Measurements from ENCODE around the gene FUS. TPM values are rescaled to one million over a fixed set of nuclear protein-coding genes. Genes with fewer than 3 reads are reported as not detected.
A peak's percentile ranks its signal among the peaks of the same experiment; 100 is the strongest.
"Not testable (repeated sequence)": the region's sequence is repeated elsewhere in the genome, so short reads cannot be mapped to it uniquely, and the experiment has no call there.

The FUS gene
- total and polyA plus RNA-seq, 9 of the 15 experiments (the other 6 are each of a cell fraction or from before 2014, with no cell fraction given), result 43.9 to 575 (median 87.2) TPM

GRCh38 chr16:31136822-31137499 is 43.0 kb upstream of the FUS start:
- 69% methylated on average over 20 of the region's 20 CpGs for WGBS (ENCODE audit: insufficient coverage, low coverage, missing lambda C conversion rate)
- DNase-seq (ENCODE audit: extremely low read depth in 1 of 4, low spot score in 3 of 4); ATAC-seq; H3K27ac ChIP-seq (ENCODE audit: extremely low read depth, low read depth, low read length); H3K9ac ChIP-seq (ENCODE audit: insufficient read depth in 1 of 2, low read depth in 2 of 2, low read length in 2 of 2); BruUV-seq (replicated peaks); H3K79me2 ChIP-seq (ENCODE audit: control insufficient read depth, insufficient read depth, low read length); H3K4me3 ChIP-seq; H3K27me3 ChIP-seq (ENCODE audit: control insufficient read depth in 2 of 2, insufficient read depth in 2 of 2, low read length in 2 of 2); H2AFZ ChIP-seq (ENCODE audit: low read depth, low read length); H3K9me1 ChIP-seq (ENCODE audit: control insufficient read depth, insufficient read depth, low read length); H4K20me1 ChIP-seq (replicated peaks; ENCODE audit: control insufficient read depth, insufficient read depth, low read length); intact Hi-C loops (cut with micrococcal nuclease); CTCF ChIA-PET (ENCODE audit: low intra/inter-chr PET ratio); in situ Hi-C loops (cut with MboI); H3K9me3 ChIP-seq (replicated peaks; ENCODE audit: control insufficient read depth, insufficient read depth, low read depth, low read length); H3K4me2 ChIP-seq (ENCODE audit: insufficient read depth, low read length); FAIRE-seq; H3K36me3 ChIP-seq (ENCODE audit: control insufficient read depth, insufficient read depth, low read length): not testable (repeated sequence)
- POLR2A ChIA-PET, result interaction anchor here (0.6 to 4.2 kb wide), 4 partner anchors 14 to 160 kb away, joined by 3 to 23 read pairs (median 4); partner anchors contain the start of gene FUS
- H3K4me1 ChIP-seq (replicated peaks in 1 of 2; ENCODE audit: control insufficient read depth in 2 of 2, insufficient read depth in 2 of 2, low read length in 2 of 2), result peaks cover 39 to 80% of the 10 kb centered on the region in 2 experiments

- H2AFZ ChIP-seq (ENCODE audit: low read depth, low read length), result no peak overlapping the region
- no peak overlapping the region for H3K4me3 ChIP-seq
- H3K9ac ChIP-seq (ENCODE audit: insufficient read depth in 1 of 2, low read depth in 2 of 2, low read length in 2 of 2), result peak overlapping the region in 1 of 2 experiments; percentile 68; a peak in 2 of 4 replicates
- in situ Hi-C loops (cut with MboI), result no loop called here
- 66% methylated on average over 20 of the region's 27 CpGs for WGBS (ENCODE audit: insufficient coverage, low coverage, missing lambda C conversion rate)
- H3K79me2 ChIP-seq (ENCODE audit: control insufficient read depth, insufficient read depth, low read length), result no peaks in the 10 kb centered on the region
- CTCF ChIA-PET (ENCODE audit: low intra/inter-chr PET ratio), result no interaction called here
- peaks cover 37 to 74% of the 10 kb centered on the region in 2 experiments for H3K4me1 ChIP-seq (replicated peaks in 1 of 2; ENCODE audit: control insufficient read depth in 2 of 2, insufficient read depth in 2 of 2, low read length in 2 of 2)
- POLR2A ChIA-PET, result interaction anchor here (0.6 to 0.8 kb wide), 2 partner anchors 18 to 41 kb away, joined by 3 read pairs; partner anchors contain the start of gene FUS
- ATAC-seq, result no peak
- no peak overlapping the region for H3K4me2 ChIP-seq (ENCODE audit: insufficient read depth, low read length)
- no peaks in the 10 kb centered on the region for H4K20me1 ChIP-seq (replicated peaks; ENCODE audit: control insufficient read depth, insufficient read depth, low read length)
- H3K9me1 ChIP-seq (ENCODE audit: control insufficient read depth, insufficient read depth, low read length), result no peaks in the 10 kb centered on the region
- no peaks in the 10 kb centered on the region for H3K27me3 ChIP-seq (ENCODE audit: control insufficient read depth in 2 of 2, insufficient read depth in 2 of 2, low read length in 2 of 2)
- no peak overlapping the region for H3K27ac ChIP-seq (ENCODE audit: extremely low read depth, low read depth, low read length)
- BruUV-seq (replicated peaks), result no TSS peak
- H3K36me3 ChIP-seq (ENCODE audit: control insufficient read depth, insufficient read depth, low read length), result no peaks in the 10 kb centered on the region
- no peak for DNase-seq (ENCODE audit: extremely low read depth in 1 of 4, low spot score in 3 of 4)
- intact Hi-C loops (cut with micrococcal nuclease), result no loop called here
- H3K9me3 ChIP-seq (replicated peaks; ENCODE audit: control insufficient read depth, insufficient read depth, low read depth, low read length), result no peaks in the 10 kb centered on the region
- FAIRE-seq, result no peak
- no peak for TF ChIP-seq CREB5 (CRISPR knock-in tag; IDR thresholded peaks at IDR 0.05)
- TF ChIP-seq TCF15 (CRISPR knock-in tag; IDR thresholded peaks at IDR 0.05), result no peak
- no peak for TF ChIP-seq PTBP1 (IDR thresholded peaks at IDR 0.05; ENCODE audit: low read depth, low read length)
- TF ChIP-seq TAF9B (IDR thresholded peaks at IDR 0.05; ENCODE audit: partially characterized antibody), result no peak
- TF ChIP-seq CC2D1A (IDR thresholded peaks at IDR 0.05), result no peak
- TF ChIP-seq DIDO1 (tag; IDR thresholded peaks at IDR 0.05; ENCODE audit: low read depth), result no peak
- TF ChIP-seq FOXO4 (CRISPR knock-in tag; IDR thresholded peaks at IDR 0.05), result no peak
Measured at GRCh38 chr16:31138621-31139578, 41.0 kb upstream of the FUS start.
